Measurements from ENCODE around the gene LASP1. TPM values are rescaled to one million over a fixed set of nuclear protein-coding genes. Genes with fewer than 3 reads are reported as not detected.

The LASP1 gene
- polyA plus RNA-seq, 4 donors = 140 to 161 (median 151) TPM

DNA sequence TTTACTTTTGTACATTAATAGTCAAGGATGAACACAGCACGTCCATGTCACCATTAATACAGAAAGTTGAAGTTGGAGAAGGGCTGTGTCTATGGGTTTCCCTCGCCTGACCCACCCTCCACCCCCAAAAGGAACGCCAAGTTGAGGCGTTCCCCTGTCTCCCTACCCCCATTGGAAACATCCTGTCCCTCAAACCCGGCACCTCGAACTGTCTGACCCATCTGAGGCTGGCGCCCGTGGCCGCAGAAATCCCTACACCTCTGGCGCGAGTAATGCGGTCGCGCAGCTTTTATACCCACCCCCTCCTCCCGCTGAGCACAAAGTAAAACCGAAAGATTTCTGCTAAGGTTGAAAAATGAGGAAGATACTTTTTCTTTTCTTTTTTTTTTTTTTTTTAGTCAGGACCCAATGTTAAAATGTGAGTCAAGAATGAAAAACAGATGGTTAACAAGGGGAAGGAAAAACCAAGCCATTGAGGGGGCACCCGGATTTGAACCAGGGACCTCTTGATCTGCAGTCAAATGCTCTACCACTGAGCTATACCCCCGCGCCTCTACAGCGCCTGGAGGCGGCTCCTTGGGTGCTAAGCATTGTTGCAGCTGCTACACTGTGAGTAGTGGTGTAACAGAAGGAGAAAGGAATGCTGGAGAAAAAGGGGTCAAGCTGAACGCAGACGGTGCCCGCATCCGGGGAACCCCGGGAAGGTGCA is 887 bp upstream of the LASP1 start:
- DNase-seq (ENCODE audit: low read depth in 4 of 4, low spot score in 2 of 4) = peak in 3 of 4 donors; percentile 84 to 95 (median 91)

DNA sequence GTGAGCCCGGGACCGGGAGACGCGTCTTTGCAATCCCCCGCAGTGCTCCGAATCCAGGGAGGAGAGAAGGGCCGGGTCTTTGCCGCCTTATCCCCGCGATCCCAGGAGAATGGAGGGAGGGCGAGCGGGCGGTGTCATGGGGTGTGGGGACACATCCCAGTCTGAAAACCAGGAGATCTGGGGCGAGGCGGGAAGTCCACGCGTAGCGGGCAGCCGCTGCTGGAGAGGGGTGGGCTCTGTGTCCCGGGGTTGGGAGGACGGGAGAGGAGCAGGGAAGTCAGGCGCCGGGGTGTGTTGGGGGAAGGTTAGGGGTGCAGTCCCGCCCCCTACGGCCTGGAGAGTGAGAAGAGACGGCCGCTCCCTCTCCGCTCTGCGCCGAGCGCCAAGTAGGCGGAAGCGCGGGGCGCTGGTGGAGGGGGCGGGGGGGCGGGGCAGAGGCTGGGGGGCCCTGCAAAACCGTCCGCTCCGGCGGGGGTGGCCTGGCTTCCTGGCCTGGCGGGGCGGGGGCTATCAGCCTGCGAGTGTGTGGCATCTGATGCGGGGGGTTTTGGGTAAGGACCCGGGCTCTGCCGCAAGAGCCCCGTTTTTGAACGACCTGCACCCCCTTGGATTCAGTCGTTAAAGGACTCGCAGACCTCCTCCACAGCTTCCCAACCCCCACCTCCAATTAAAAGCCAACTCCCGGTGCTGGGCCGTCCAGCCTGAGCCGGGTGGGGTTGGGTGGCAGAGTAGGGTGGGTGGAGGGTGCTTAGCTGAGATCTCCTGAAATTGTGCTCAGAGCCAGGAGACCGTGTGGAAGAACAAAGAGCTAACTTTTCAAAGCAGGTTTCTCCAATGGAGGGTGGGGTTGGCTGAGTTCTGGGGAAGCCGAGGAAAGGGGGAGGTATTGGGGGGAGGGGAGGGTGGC is 654 bp downstream of the LASP1 start:
- no peak for DNase-seq (ENCODE audit: low read depth in 4 of 4, low spot score in 2 of 4)

DNA sequence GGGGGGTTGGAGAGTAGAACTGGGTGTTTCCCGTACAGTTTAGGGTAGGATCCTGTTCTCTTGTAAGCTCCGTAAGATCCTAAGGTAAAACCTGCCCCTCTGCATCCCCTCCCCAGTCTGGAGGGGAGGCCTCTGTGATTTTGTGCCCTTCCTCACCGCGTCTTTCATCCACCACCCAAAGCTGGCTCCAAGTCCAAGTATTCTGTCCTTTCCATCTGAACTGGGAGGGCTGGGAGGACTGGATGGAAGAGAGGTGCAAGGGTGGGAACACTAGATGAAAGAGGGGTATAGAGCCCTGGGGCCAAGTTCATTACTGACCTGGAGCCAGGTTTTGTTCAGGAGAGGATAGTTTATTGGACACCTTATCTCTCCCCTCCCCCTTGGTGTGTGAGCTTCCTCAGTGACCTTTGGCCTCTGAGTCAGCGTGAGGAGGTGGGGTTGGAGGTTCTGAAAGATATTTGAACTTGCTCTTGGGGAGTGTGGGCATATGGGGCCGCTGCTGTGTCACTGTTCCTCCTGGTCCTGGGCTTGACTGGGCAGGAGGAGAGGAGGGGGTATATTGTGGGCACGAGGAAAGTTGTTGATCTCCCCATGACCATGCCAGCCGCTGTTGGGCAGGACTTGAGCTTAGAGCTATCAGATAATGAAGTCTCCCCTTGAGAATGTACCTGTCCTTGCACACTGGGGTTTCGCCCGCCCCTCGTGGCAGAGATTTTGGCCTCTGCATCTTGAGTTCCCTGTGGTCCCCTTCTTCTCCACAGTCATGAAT is 1.6 kb downstream of the LASP1 start:
- DNase-seq (ENCODE audit: low read depth in 4 of 4, low spot score in 2 of 4) = no peak

DNA sequence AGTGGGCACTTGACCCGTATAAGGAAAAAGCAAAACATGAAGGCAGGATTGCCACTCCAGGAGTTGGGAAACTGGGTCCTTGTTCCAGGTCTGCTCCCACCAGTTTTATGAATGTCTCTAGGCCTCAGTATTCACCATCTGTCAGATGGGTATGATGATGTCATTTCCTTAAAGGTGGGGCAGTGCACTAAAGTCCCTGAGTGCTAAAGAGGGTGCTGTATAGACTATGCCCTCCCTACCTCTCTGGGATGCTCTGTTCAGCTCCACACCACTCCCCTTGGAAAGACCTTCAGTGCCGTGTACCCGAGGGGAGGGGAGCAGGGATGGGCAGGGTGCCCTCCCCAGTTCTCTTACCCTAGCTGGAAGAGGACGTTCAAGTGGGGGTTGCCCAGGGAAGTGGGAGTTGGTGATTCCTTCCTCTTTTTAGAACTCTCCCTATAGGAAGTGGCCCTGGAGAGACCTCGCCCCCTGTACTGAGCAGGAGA is 2.2 kb downstream of the LASP1 start:
- DNase-seq (ENCODE audit: low read depth in 4 of 4, low spot score in 2 of 4) = no peak

DNA sequence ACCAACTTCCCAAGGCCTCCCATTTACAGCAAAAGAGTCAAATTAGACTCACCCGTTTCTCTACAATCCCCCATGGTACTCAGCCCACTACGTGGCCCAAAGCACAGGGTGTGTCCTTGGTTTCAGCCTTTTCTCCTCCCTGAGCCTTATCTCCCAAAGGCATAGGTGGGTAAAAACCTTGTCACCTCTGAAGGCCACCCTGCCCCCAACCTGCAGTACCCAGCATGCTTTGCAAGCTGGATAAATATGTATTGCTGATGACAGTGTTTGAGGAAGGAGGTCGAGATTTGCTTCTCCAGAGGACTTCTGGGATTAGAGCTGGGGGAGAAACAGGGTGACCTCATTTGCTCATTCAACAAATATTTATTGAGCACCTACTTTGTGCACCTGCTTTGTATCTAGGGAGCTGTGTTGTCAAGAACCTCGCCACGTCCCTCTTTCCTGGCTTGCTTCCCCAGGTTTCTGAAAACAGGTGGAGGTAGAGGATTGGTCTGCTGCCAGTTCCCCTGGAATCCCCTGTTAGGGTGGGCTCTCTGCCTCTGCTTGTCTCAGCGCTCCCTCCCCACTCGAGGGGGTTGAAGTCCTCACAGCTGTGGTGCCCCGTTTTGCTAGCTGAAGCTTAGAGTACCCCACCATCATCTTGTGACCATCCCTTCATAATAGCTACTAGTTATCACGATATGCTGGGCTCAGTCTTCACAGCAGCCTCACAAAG is 3.0 kb downstream of the LASP1 start:
- DNase-seq (ENCODE audit: low read depth in 4 of 4, low spot score in 2 of 4) = no peak

DNA sequence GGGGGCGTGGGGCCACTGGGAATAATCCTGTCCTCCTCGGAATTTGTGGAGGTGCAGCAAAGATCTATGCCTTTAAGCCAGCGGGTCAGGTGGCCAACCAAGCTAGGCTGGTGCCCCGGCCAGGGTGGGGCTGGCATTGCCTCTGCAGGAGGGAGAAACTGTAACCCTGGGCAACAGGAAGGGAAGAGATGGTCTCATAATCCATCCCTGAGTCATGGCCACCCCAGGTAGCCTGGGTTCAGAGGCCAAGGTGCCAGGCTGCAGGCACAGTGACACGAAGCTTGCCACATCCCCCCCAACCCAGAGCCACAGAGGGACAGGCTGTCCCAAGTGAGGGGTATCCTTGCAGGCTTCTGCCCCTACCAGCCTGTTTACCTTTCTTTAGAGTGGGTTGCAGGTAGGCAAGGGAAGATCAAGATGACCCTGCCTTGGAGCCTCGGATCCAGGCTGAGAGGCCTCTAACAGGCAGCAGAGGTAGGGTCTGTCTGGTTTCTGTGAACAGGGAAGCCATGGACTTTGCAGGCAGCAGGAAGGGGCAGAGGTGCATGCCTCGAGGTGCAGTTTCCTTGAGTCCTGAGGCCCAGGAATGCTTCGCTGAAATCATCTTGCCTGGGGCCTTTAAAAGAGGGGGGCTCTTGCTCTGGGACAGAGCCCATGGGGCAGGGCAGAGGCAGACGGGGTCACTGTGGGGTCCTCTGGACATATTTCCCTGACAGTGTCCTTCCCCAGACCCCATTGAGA is 4.0 kb downstream of the LASP1 start:
- no peak for DNase-seq (ENCODE audit: low read depth in 4 of 4, low spot score in 2 of 4)

DNA sequence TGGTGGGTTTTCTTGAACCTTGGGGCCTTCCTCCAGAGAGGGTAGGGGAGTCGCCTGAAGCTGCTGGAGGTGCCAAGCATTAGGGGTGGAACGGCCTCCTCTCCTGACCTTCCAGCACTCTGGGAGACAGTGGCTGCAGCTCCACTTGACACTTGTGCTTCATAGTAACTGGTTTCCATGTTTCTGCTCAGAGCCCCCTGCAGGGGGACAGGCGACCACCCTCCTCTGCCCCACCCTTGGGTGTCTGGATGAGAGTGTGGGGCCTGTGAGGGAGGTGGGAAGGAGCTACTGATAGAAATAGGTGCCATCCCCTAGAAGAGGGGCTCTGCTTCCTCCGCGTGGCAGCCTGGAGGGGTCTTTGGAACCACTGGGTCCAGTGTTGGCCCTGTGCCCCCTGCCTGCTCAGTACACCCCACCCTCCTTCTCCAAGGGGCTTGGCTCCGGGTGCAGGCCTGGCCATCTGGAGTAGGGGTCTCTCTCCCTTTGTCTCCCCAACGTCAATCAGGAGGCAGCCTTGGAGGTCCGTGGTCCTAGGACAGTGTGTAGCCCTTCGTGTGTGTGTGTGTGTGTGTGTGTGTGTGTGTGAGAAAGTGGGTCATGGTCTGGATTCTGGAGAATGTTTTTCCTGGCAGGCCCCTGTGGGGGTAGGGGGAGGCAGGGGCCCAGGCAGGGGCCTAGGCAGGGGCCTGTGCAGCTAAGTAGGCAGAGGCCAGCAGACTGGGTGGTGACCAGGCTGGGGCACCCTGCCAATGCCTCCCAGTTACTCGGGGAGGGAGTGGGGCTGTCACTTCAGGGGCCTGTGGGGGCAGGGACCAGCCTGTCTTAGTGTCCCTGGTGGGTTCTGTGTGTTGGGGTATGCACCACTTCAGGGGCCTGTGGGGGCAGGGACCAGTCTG is 4.9 kb downstream of the LASP1 start:
- no peak for DNase-seq (ENCODE audit: low read depth in 4 of 4, low spot score in 2 of 4)

DNA sequence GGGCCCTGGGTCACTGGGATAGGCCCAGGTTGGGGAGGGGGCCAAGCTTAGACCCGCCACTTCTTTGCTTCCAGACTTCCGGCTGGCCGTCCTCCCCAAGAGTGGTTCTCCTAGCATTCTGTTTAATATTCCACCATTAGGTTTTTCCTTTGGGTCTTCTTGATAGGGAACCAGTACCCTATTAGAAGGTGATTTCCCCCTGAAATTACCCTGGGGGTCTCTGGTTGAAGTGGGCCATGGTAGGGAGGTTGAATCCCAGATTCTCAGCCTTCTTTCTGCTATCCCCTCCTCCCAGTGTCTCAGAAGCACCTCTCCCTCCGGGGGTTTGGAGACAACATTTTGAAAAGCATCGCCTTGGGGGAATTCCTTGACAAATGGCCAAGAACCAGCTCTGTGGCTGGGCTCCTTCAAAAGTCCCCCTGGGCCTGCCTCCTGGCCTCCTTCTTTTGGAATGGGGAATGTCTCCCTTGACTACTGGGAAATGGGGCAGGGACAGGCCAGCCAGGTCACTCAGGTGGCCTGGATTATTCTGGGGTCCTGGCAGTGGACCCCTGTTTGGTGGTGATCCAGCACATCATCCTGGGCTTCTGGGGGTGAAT is 5.7 kb downstream of the LASP1 start:
- no peak for DNase-seq (ENCODE audit: low read depth in 4 of 4, low spot score in 2 of 4)

DNA sequence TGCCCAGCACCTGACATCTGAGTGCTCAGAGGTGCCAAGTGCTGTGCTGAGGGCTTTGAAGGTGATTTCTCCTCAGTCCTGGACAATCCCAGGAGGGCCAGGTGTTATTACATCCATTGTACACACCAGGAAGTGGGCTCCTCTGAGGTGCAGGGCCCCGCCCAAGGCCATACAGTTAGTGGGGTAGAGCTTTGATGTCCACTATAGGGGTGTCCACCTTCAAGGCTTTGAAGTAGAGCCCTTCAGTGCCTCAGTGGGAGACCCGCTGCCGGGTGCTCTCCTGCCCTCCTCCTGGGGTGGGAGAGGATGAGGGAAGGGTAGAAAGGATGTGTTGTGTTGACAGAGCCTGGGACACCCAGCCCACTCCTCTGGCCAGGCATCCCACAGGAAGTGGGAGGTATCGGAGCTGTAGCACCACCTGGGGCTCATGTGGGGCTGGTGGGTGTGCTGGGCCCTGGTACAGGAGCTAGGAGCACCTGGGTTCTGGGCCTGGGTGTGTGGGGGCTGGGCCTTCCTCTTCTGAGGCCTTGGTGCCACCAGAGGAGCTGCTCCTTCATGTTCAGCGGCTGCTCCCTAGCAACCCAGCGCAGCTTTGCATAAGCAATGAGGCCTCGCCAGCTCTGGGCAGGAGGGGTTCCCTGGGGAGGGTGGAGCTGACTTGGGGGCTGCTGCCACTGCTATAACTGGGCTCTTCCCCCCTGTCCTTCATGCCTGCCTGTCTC is 7.4 kb downstream of the LASP1 start:
- DNase-seq (ENCODE audit: low read depth in 4 of 4, low spot score in 2 of 4) = no peak

DNA sequence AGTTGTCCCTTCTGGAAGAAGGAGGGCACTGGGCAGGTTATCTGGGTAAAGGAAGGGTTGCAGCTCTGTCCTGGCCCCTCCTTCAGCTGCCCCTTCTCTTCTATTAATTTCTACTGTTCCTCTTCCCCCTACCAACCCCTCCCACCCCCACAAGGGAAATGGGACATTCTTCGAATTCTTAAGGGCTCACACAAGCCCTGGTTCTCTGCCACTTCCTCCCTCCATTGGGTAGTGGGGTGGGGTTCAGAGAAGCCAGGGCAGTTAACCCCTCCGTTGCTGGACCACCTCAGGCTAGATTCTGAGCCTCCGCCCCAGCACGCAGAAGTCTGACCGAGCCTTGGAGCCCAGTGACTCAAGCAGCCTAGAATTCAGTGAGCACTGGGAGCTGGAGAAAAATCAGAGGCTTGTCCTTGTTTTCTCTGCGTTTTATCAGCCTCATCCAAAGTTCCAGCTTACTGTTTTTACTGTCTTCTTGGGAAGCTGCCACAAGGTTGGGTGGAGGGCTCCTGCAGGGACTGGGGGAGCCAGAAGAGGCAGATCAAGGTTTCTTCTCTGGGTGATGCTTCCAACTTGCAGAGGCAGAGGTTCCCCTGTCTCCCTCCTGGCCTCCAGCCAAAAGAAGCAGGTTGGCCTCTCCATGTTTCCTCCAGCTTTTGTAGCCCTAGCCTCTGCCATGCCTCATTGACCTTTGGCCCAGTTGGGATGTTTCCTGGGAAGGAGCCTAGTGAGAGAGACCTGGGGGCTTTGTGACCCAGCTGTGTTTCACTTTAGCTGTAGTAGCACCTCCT is 10.2 kb downstream of the LASP1 start:
- peak in 2 of 4 donors; percentile 20 to 49 for DNase-seq (ENCODE audit: low read depth in 4 of 4, low spot score in 2 of 4)

DNA sequence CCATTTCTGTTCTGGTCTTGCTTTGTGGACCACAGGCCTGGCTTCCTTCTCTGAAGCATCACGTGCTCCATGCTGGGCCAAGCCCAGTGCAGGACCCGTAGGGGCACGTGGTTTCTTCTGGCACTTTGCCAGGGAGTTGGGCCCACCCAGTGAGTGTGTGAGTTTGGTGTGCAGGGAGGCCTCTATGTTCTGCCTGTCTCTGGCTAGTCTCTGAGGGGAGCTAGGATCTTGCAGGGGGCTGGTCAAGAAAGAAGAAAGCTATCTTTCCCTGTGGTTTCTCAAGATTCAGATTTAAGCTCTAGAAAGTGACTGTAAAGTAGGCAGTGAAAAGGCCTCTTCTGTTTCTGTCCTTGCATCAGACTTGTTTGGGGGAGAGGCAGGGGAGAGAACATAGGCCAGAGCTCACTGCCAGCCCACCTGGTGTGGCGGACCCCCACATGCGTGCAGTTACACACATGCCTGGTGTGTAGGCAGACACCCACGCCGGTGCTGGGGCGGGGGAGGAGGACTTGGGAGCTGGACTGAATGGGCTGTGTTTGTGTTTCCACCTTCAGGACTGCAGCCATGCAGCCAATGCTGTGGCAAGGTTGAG is 11.8 kb downstream of the LASP1 start:
- DNase-seq (ENCODE audit: low read depth in 4 of 4, low spot score in 2 of 4) = peak in 2 of 4 donors; percentile 55 to 78

DNA sequence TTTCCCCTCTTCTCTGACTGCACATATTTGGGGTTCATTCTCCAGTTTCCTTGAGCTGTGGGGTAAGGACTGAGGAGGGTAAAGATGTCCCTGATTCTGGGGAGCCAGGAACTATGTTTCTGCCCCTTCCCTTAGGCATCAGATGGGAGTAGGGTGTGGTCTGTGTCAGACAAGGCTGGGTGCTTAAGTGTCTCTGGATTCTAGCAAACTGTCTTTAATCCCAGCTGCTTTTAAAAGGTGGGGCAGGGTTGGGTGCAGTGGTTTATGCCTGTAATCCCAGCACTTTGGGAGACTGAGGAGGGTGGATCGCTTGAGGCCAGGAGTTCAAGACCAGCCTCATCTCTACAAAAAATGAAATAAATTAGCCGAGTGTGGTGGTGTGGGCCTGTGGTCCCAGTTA is 13.0 kb downstream of the LASP1 start:
- DNase-seq (ENCODE audit: low read depth in 4 of 4, low spot score in 2 of 4) = no peak

DNA sequence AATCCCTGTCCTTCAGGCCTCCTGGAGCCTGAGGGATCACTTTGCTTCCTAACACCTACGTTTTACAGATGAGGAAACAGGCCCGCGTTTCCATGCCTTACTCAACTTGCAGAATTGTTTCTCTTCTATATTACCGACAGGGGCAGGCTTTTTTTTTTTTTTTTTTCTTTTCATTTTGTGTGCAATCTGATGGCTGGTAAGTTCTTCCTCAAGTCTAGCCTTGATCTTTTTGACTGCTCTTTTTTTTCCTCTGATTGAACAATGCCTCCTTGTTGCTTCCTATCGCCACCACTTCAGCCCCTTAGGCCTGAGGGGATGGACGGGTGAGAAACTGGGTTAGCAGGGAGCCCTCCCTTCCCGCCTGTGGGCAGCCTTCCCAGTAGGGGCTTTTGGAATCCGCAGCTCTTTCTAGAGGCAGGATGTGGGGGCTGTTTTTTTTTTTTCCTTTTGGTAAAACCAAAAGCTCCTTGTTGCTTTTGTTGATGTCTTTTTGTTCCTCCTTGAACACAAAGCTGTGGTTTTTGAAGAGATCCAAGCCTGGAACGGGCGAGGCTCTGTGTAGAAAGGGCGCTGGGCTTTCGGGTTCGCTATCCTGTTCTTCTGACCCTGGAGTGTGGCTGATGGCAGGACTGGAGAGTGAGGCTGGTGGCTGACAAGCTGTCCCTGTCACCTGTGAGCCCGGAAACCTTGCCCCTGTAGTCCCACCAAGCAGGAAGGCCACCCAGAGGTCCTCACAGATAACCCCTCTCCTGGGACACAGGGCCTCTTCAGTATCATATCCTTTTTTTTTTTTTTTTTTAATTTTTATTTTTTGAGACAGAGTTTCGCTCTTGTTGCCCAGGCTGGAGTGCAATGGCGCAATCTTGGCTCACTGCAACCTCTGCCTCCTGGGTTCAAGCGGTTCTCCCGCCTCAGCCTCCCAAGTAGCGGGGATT is 14.0 kb downstream of the LASP1 start:
- DNase-seq (ENCODE audit: low read depth in 4 of 4, low spot score in 2 of 4) = no peak

DNA sequence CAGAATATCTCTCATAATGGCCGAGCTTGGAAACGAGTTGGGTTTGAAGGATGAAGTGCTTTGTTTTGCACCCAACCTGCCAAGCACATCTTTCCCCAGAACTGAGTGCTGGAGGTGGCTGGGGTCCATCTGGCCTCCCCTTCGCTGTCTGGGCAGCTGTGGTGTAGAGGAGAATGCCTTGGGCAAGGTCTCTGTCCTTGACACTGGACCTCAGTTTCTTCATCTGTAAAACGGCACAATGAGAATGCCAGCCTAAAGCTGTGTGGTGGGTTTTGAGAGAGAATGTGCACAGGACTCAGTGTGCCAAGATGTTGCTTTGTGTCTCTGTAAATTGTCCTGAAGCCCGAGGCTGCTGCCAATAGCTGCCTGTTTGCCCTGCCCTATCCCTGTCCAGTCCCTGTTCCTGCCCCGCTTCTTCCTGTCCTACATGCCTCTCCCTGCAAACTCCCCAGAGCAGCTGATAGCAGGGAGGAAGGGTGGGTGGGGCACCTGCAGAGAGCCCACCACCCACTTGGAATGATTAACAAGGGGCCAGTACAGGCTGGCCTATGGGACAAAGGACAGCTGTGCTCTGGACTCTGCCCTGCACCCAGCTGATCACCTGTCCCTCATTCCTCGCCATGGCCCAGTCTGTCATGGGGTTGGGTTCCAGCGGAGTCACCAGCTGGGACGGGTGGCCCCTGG is 15.3 kb downstream of the LASP1 start:
- no peak for DNase-seq (ENCODE audit: low read depth in 4 of 4, low spot score in 2 of 4)

Measured in left renal cortex interstitium (tissue), 4 donors.